Measurements from ENCODE around the gene DPP6. TPM values are rescaled to one million over a fixed set of nuclear protein-coding genes. Genes with fewer than 3 reads are reported as not detected.

The DPP6 gene
- total RNA-seq, 1 donor from 2014 or later: not detected

GRCh38 chr7:154302380-154302779, 250.2 kb downstream of the DPP6 start:
- no peaks in the 10 kb centered on the region for H3K27me3 Mint-ChIP-seq (ENCODE audit: unreplicated experiment)
- no peak overlapping the region for H3K4me3 Mint-ChIP-seq (ENCODE audit: unreplicated experiment)
- H3K27ac Mint-ChIP-seq (ENCODE audit: unreplicated experiment): no peak overlapping the region
- peaks cover 30% of the 10 kb centered on the region for H3K9me3 Mint-ChIP-seq (ENCODE audit: unreplicated experiment)
- DNase-seq: no peak
- no peak for TF ChIP-seq CTCF (IDR thresholded peaks at IDR 0.05; ENCODE audit: partially characterized antibody, unreplicated experiment)
- peaks cover 10% of the 10 kb centered on the region for H3K36me3 Mint-ChIP-seq (ENCODE audit: unreplicated experiment)
- H3K4me1 Mint-ChIP-seq (ENCODE audit: low read depth, unreplicated experiment): no peaks in the 10 kb centered on the region

- no peak overlapping the region for H3K4me3 Mint-ChIP-seq (ENCODE audit: unreplicated experiment)
- H3K27me3 Mint-ChIP-seq (ENCODE audit: unreplicated experiment): no peaks in the 10 kb centered on the region
- H3K36me3 Mint-ChIP-seq (ENCODE audit: unreplicated experiment): peaks cover 10% of the 10 kb centered on the region
- TF ChIP-seq CTCF (IDR thresholded peaks at IDR 0.05; ENCODE audit: partially characterized antibody, unreplicated experiment): no peak
- no peak for DNase-seq
- peaks cover 28% of the 10 kb centered on the region for H3K9me3 Mint-ChIP-seq (ENCODE audit: unreplicated experiment)
- H3K27ac Mint-ChIP-seq (ENCODE audit: unreplicated experiment): no peak overlapping the region
- no peaks in the 10 kb centered on the region for H3K4me1 Mint-ChIP-seq (ENCODE audit: low read depth, unreplicated experiment)
Observed at GRCh38 chr7:154304231-154304630, 252.0 kb downstream of the DPP6 start.

GRCh38 chr7:154304740-154305700, 252.8 kb downstream of the DPP6 start:
- H3K36me3 Mint-ChIP-seq (ENCODE audit: unreplicated experiment): peaks cover 10% of the 10 kb centered on the region
- no peaks in the 10 kb centered on the region for H3K4me1 Mint-ChIP-seq (ENCODE audit: low read depth, unreplicated experiment)
- no peaks in the 10 kb centered on the region for H3K27me3 Mint-ChIP-seq (ENCODE audit: unreplicated experiment)
- no peak overlapping the region for H3K4me3 Mint-ChIP-seq (ENCODE audit: unreplicated experiment)
- DNase-seq: no peak
- peaks cover 28% of the 10 kb centered on the region for H3K9me3 Mint-ChIP-seq (ENCODE audit: unreplicated experiment)
- H3K27ac Mint-ChIP-seq (ENCODE audit: unreplicated experiment): no peak overlapping the region
- TF ChIP-seq CTCF (IDR thresholded peaks at IDR 0.05; ENCODE audit: partially characterized antibody, unreplicated experiment): no peak

- H3K4me1 Mint-ChIP-seq (ENCODE audit: low read depth, unreplicated experiment): no peaks in the 10 kb centered on the region
- H3K9me3 Mint-ChIP-seq (ENCODE audit: unreplicated experiment): peaks cover 26% of the 10 kb centered on the region
- peaks cover 15% of the 10 kb centered on the region for H3K36me3 Mint-ChIP-seq (ENCODE audit: unreplicated experiment)
- no peak for DNase-seq
- H3K27ac Mint-ChIP-seq (ENCODE audit: unreplicated experiment): no peak overlapping the region
- no peak for TF ChIP-seq CTCF (IDR thresholded peaks at IDR 0.05; ENCODE audit: partially characterized antibody, unreplicated experiment)
- no peaks in the 10 kb centered on the region for H3K27me3 Mint-ChIP-seq (ENCODE audit: unreplicated experiment)
- no peak overlapping the region for H3K4me3 Mint-ChIP-seq (ENCODE audit: unreplicated experiment)
Observed at GRCh38 chr7:154306036-154306435, 253.8 kb downstream of the DPP6 start.

GRCh38 chr7:154308928-154309327, 256.7 kb downstream of the DPP6 start:
- no peak overlapping the region for H3K27ac Mint-ChIP-seq (ENCODE audit: unreplicated experiment)
- H3K4me3 Mint-ChIP-seq (ENCODE audit: unreplicated experiment): no peak overlapping the region
- no peaks in the 10 kb centered on the region for H3K27me3 Mint-ChIP-seq (ENCODE audit: unreplicated experiment)
- no peak for TF ChIP-seq CTCF (IDR thresholded peaks at IDR 0.05; ENCODE audit: partially characterized antibody, unreplicated experiment)
- no peak for DNase-seq
- H3K4me1 Mint-ChIP-seq (ENCODE audit: low read depth, unreplicated experiment): no peaks in the 10 kb centered on the region
- peaks cover 10% of the 10 kb centered on the region for H3K9me3 Mint-ChIP-seq (ENCODE audit: unreplicated experiment)
- peaks cover 10% of the 10 kb centered on the region for H3K36me3 Mint-ChIP-seq (ENCODE audit: unreplicated experiment)

Measured in glutamatergic neuron (in vitro differentiated cells).